Stimulated activated CD4-positive, alpha-beta T cell treated with anti-CD3 and anti-CD28 coated beads, Interleukin-4, amount 100 ng/mL, for 24 hours (primary cell): ENCODE data around the gene LBHD2.
"Not testable (repeated sequence)": the region's sequence is repeated elsewhere in the genome, so short reads cannot be mapped to it uniquely, and the experiment has no call there.

Source experiments
- DNase-seq: peaks from one replicate; pipeline ENCODE4 v3.0.0-alpha.2; 2020

LBHD2 gene

GRCh38 chr14:103104654-103105452 lies 20.8 kb downstream of the LBHD2 start:
- peak; percentile 71 for DNase-seq

- DNase-seq = no peak
Measured at GRCh38 chr14:103105580-103106150, 21.7 kb downstream of the LBHD2 start.

DNA sequence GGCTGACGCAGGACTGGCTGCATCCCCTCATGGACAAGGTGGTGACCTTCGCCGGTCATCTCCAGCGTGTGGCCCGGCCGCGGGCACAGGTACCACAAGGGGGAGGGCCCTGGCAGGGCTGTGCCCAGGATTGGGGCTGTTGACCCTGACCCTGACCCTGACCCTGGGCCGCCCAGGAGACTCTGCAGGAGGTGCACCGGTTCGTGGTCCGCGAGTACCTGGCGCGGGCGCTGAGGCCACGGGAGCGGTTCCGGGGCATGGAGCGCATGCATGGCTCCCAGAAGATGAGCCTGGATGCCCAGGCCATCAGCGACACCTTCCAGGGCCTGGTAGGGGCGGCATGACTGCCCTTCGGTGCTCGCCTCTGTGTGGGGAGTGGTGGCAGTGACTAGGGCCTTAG lies 23.4 kb downstream of the LBHD2 start:
- DNase-seq = no peak

GRCh38 chr14:103107941-103108748 lies 24.1 kb downstream of the LBHD2 start:
- no peak for DNase-seq

DNA sequence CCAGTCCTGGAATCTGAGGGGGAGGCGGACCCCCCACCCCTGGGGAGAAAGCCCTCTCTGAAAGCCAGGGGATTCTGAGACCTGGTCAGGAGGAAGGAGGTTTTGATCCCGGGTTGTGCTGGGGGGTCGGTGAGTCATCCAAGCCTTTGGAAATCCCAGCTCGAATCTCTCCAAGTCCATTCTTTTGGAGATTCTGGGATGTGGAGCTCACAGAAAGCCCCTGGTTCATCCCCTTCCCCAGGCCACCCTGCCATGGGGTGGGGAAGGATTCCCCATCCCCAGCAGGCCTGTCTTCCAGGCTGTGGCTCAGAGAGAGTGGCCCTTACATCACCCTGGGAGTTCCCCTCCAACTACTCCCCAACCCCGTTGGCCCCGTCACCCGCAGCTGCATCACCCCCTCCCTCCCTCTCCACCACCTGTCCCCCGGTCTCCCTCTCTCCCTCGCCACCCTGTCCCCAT lies 24.8 kb downstream of the LBHD2 start:
- peak; percentile 27 for DNase-seq

GRCh38 chr14:103109535-103110441 lies 25.8 kb downstream of the LBHD2 start:
- no peak for DNase-seq

- DNase-seq = no peak
Measured at GRCh38 chr14:103110681-103111231, 26.7 kb downstream of the LBHD2 start.

GRCh38 chr14:103111232-103111868 lies 27.3 kb downstream of the LBHD2 start:
- DNase-seq = no peak

GRCh38 chr14:103112400-103113243 lies 28.6 kb downstream of the LBHD2 start:
- DNase-seq = no peak

DNA sequence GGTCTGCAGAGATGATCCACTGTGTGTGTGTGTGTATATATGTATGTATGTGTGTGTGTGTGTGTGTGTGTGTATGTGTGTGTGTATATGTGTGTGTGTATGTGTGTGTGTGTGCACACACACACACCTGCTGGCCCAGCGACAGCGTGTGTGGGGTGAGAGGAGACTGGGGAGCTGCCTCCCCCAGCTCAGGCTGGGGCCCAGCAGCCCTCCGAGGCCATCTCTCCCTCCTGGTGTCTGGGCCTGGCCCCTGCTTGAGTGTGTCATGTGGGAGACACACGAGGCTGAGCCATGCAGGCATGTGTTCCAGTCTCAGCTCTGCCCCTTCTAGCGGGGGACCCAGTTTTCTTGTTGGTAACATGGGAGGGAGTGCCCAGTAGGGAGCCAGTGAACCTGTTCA lies 29.3 kb downstream of the LBHD2 start:
- DNase-seq = no peak

DNA sequence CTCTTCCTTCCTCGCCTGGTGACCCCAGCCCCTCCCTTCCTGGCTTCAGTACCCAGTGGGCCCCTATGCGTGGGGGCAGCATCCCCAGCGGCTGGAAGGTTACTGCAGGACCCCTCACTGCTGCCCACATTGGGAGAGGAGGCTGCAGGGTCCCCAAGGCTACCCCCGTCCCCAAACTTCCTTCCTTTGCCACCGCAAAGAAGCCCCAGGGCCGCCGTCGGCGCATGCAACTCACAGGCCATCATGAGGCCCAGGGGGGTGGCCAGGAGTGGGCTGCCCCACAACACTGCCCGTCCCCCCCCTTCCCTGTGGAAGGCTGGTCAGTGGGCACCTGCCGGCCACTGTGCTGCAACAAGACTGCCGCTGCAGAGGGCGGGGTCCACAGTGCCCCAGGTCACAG lies 29.8 kb downstream of the LBHD2 start:
- DNase-seq = no peak

DNA sequence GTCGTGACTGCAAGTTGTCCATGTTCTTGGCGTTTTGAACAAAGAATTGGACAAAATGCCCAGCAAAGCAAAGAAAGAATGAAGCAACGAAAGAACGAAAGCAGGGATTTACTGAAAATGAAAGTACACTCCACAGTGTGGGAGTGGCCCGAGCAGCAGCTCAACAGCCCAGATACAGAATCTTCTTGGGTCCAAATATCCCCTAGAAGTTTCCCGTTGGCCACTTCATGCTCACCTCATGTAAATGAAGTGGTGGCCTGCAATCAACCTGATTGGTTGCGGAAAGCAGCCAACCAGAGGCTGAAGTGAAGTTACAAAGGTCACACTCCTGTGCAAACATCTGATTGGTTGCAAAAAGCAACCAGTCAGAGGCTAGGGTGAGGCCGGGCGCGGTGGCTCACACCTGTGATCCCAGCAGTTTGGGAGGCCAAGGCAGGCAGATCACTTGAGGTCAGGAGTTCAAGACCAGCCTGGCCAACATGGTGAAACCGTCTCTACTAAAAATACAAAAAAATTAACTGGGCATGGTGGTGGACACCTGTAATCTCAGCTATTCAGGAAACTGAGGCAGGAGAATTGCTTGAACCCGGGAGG lies 31.2 kb downstream of the LBHD2 start:
- not testable (repeated sequence) for DNase-seq

- no peak for DNase-seq
Measured at GRCh38 chr14:103115845-103116572, 32.0 kb downstream of the LBHD2 start.

GRCh38 chr14:103116636-103117035 lies 32.6 kb downstream of the LBHD2 start:
- no peak for DNase-seq

- not testable (repeated sequence) for DNase-seq
Measured at GRCh38 chr14:103117499-103117898, 33.5 kb downstream of the LBHD2 start.

GRCh38 chr14:103118018-103118662 lies 34.1 kb downstream of the LBHD2 start:
- DNase-seq = no peak

- no peak for DNase-seq
Measured at GRCh38 chr14:103118663-103119404, 34.8 kb downstream of the LBHD2 start.

DNA sequence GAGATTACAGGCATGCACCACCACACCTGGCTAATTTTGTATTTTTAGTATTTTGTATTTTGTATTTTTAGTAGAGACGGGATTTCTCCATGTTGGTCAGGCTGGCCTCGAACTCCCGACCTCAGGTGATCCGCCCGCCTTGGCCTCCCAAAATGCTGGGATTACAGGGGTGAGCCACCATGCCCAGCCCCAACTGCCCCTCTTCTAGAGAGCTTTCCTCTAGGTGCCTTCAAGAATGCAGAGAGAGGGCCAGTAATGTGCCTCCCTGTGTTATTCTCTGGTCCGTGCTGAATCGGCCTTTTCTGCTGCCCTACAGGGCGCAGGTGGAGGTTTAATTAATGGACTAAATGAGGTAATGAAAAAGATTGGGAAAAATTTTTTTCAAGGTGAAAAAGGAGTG lies 35.5 kb downstream of the LBHD2 start:
- DNase-seq = not testable (repeated sequence)
